Mesendoderm (in vitro differentiated cells): ENCODE results near the gene CUEDC1. TPM values are rescaled to one million over a fixed set of nuclear protein-coding genes. Genes with fewer than 3 reads are reported as not detected.

Experiments
- small RNA-seq: library from polyadenylated mRNA; stranded (forward); fragments of <200 nt; extraction: miRNeasy Mini kit (QIAGEN cat#:217004); gene quantifications from one replicate; pipeline ENCODE3, GENCODE V24; 2013; ENCODE audit not compliant: insufficient read depth

The CUEDC1 gene

Small RNAs within 50 kb of the gene (small RNA-seq; reads per million reads assigned to genes)
- not detected for gene AC015813.4
